ENCODE measurements around the gene ADGRV1.

- TF ChIP-seq CTCF (conservative IDR thresholded peaks at IDR 0.05; ENCODE audit: low read length) (no peak), EZH2phosphoT487 (IDR thresholded peaks at IDR 0.05; ENCODE audit: borderline replicate concordance) (no peak)
Observed at GRCh38 chr5:90968319-90968718, 409.7 kb downstream of the ADGRV1 start.

All from Loucy (cell line).